Measurements from ENCODE around the gene HTR6. TPM values are rescaled to one million over a fixed set of nuclear protein-coding genes. Genes with fewer than 3 reads are reported as not detected.

HTR6 gene
- total RNA-seq, 1 experiment from 2014 or later = not detected

Other genes with a start within 250 kb of the HTR6 start
- 86.7 and 94.3 TPM in 2 replicates for gene CAPZB, start 179.3 kb upstream of the HTR6 start, total RNA-seq (2014; rRNA removed)
- 117 and 141 TPM in 2 replicates for gene NBL1, start 20.6 kb upstream of the HTR6 start, total RNA-seq (2014; rRNA removed)
- gene TMCO4, start 135.0 kb downstream of the HTR6 start, total RNA-seq (2014; rRNA removed) = 16.0 and 19.7 TPM in 2 replicates
- 0.69 TPM in 1 of 2 replicates, not detected in the other for gene RNF186, start 150.4 kb downstream of the HTR6 start, total RNA-seq (2014; rRNA removed)
- gene OTUD3, start 217.5 kb downstream of the HTR6 start, total RNA-seq (2014; rRNA removed) = 9.7 and 9.9 TPM in 2 replicates